Measurements from ENCODE around the gene SLC44A5.
"Not testable (repeated sequence)": the region's sequence is repeated elsewhere in the genome, so short reads cannot be mapped to it uniquely, and the experiment has no call there.

SLC44A5 gene

GRCh38 chr1:75366595-75366994 is 244.3 kb downstream of the SLC44A5 start:
- DNase-seq (ENCODE audit: low read depth in 2 of 2), result no peak

- DNase-seq (ENCODE audit: low read depth in 2 of 2), result no peak
Measured at GRCh38 chr1:75361260-75361659, 249.7 kb downstream of the SLC44A5 start.

- DNase-seq (ENCODE audit: low read depth in 2 of 2), result not testable (repeated sequence)
Measured at GRCh38 chr1:75354267-75354666, 256.6 kb downstream of the SLC44A5 start.

- no peak for DNase-seq (ENCODE audit: low read depth in 2 of 2)
Measured at GRCh38 chr1:75353051-75353450, 257.9 kb downstream of the SLC44A5 start.

- DNase-seq (ENCODE audit: low read depth in 2 of 2), result peak; percentile 2 to 10
Measured at GRCh38 chr1:75345538-75346292, 265.2 kb downstream of the SLC44A5 start.

GRCh38 chr1:75342786-75343185 is 268.1 kb downstream of the SLC44A5 start:
- no peak for DNase-seq (ENCODE audit: low read depth in 2 of 2)

GRCh38 chr1:75341537-75341936 is 269.4 kb downstream of the SLC44A5 start:
- DNase-seq (ENCODE audit: low read depth in 2 of 2), result no peak

- no peak for DNase-seq (ENCODE audit: low read depth in 2 of 2)
Measured at GRCh38 chr1:75338616-75339483, 272.1 kb downstream of the SLC44A5 start.

GRCh38 chr1:75334876-75335389 is 276.0 kb downstream of the SLC44A5 start:
- DNase-seq (ENCODE audit: low read depth in 2 of 2), result no peak

GRCh38 chr1:75330624-75331023 is 280.3 kb downstream of the SLC44A5 start:
- no peak for DNase-seq (ENCODE audit: low read depth in 2 of 2)

- DNase-seq (ENCODE audit: low read depth in 2 of 2), result no peak
Measured at GRCh38 chr1:75328691-75329090, 282.2 kb downstream of the SLC44A5 start.

- DNase-seq (ENCODE audit: low read depth in 2 of 2), result no peak
Measured at GRCh38 chr1:75327395-75327794, 283.5 kb downstream of the SLC44A5 start.

- DNase-seq (ENCODE audit: low read depth in 2 of 2), result no peak
Measured at GRCh38 chr1:75317976-75318375, 292.9 kb downstream of the SLC44A5 start.

- no peak for DNase-seq (ENCODE audit: low read depth in 2 of 2)
Measured at GRCh38 chr1:75316230-75316629, 294.7 kb downstream of the SLC44A5 start.

- no peak for DNase-seq (ENCODE audit: low read depth in 2 of 2)
Measured at GRCh38 chr1:75312620-75313019, 298.3 kb downstream of the SLC44A5 start.

- no peak for DNase-seq (ENCODE audit: low read depth in 2 of 2)
Measured at GRCh38 chr1:75310067-75310466, 300.8 kb downstream of the SLC44A5 start.

GRCh38 chr1:75308365-75308764 is 302.5 kb downstream of the SLC44A5 start:
- no peak for DNase-seq (ENCODE audit: low read depth in 2 of 2)

- no peak for DNase-seq (ENCODE audit: low read depth in 2 of 2)
Measured at GRCh38 chr1:75305061-75305460, 305.9 kb downstream of the SLC44A5 start.

- DNase-seq (ENCODE audit: low read depth in 2 of 2), result no peak
Measured at GRCh38 chr1:75293270-75293669, 317.6 kb downstream of the SLC44A5 start.

- no peak for DNase-seq (ENCODE audit: low read depth in 2 of 2)
Measured at GRCh38 chr1:75292013-75292412, 318.9 kb downstream of the SLC44A5 start.

GRCh38 chr1:75276385-75276784 is 334.5 kb downstream of the SLC44A5 start:
- DNase-seq (ENCODE audit: low read depth in 2 of 2), result no peak

GRCh38 chr1:75275631-75276030 is 335.3 kb downstream of the SLC44A5 start:
- no peak for DNase-seq (ENCODE audit: low read depth in 2 of 2)

All from fibroblast of skin of left biceps (primary cell).